GM21515 (cell line): ENCODE measurements around the gene PPM1L.

Experiments
- ATAC-seq: cut with Tn5 transposase; IDR thresholded peaks from one replicate; pipeline ENCODE4 v1.9.1; 2021; ENCODE audit not compliant: unreplicated experiment

Gene PPM1L

GRCh38 chr3:161026612-161027510 is 270.8 kb downstream of the PPM1L start:
- no peak for ATAC-seq

GRCh38 chr3:161028555-161029153 is 272.6 kb downstream of the PPM1L start:
- no peak for ATAC-seq

- ATAC-seq, result no peak
These were observed 275.1 kb downstream of the PPM1L start for GRCh38 chr3:161031134-161031533.

GRCh38 chr3:161034913-161035550 is 279.0 kb downstream of the PPM1L start:
- peak; percentile 90 for ATAC-seq

- no peak for ATAC-seq
These were observed 279.7 kb downstream of the PPM1L start for GRCh38 chr3:161035711-161036110.

- ATAC-seq, result no peak
These were observed 282.7 kb downstream of the PPM1L start for GRCh38 chr3:161038725-161039124.

GRCh38 chr3:161042023-161042501 is 286.0 kb downstream of the PPM1L start:
- peak; percentile 60 for ATAC-seq

GRCh38 chr3:161043336-161044035 is 287.5 kb downstream of the PPM1L start:
- peak; percentile 66 for ATAC-seq

- ATAC-seq, result no peak
These were observed 293.7 kb downstream of the PPM1L start for GRCh38 chr3:161049683-161050248.

- no peak for ATAC-seq
These were observed 294.9 kb downstream of the PPM1L start for GRCh38 chr3:161050935-161051334.

GRCh38 chr3:161051856-161052255 is 295.8 kb downstream of the PPM1L start:
- ATAC-seq, result no peak

- ATAC-seq, result no peak
These were observed 299.0 kb downstream of the PPM1L start for GRCh38 chr3:161054860-161055604.

- ATAC-seq, result no peak
These were observed 308.4 kb downstream of the PPM1L start for GRCh38 chr3:161064413-161064812.

- ATAC-seq, result no peak
These were observed 310.9 kb downstream of the PPM1L start for GRCh38 chr3:161066930-161067329.

GRCh38 chr3:161067335-161067734 is 311.3 kb downstream of the PPM1L start:
- no peak for ATAC-seq

GRCh38 chr3:161069511-161070251 is 313.6 kb downstream of the PPM1L start:
- ATAC-seq, result peak; percentile 94

GRCh38 chr3:161070252-161070930 is 314.4 kb downstream of the PPM1L start:
- ATAC-seq, result no peak

GRCh38 chr3:161070980-161071663 is 315.1 kb downstream of the PPM1L start:
- ATAC-seq, result no peak
